HUES48 (cell line): ENCODE measurements around the gene PDLIM7.
A peak's percentile ranks its signal among the peaks of the same experiment; 100 is the strongest.

Experiments
- H3K27ac ChIP-seq: one replicate; pipeline ENCODE4 v1.7.0; 2013; ENCODE audit warnings: low read depth, low read length, inconsistent platforms
- H3K27me3 ChIP-seq: 2 replicates; pipeline ENCODE4 v1.6.1; 2013; ENCODE audit warnings: mild to moderate bottlenecking, low read length; ENCODE audit not compliant: control insufficient read depth, insufficient read depth
- H3K36me3 ChIP-seq: 2 replicates; pipeline ENCODE4 v1.6.1; 2013; ENCODE audit warnings: low read length; ENCODE audit not compliant: control insufficient read depth, insufficient read depth
- H3K4me1 ChIP-seq: 2 replicates; pipeline ENCODE4 v1.6.1; 2013; ENCODE audit warnings: mild to moderate bottlenecking, low read length; ENCODE audit not compliant: control insufficient read depth, insufficient read depth
- H3K4me3 ChIP-seq: 2 replicates; pipeline ENCODE4 v1.5.1; 2013; ENCODE audit warnings: mild to moderate bottlenecking, low read depth, low read length
- H3K9ac ChIP-seq: 2 replicates; pipeline ENCODE4 v1.6.1; 2013; ENCODE audit warnings: mild to moderate bottlenecking, low read depth, low read length, moderate library complexity
- H3K9me3 ChIP-seq: 2 replicates; pipeline ENCODE4 v1.6.1; 2013; ENCODE audit warnings: low read length; ENCODE audit not compliant: control insufficient read depth, insufficient read depth

Gene PDLIM7

GRCh38 chr5:177470759-177471536 lies 26.5 kb downstream of the PDLIM7 start:
- H3K4me3 ChIP-seq, result peak overlapping the region; percentile 96; the same call in 1 of the 2 replicates
- H3K4me1 ChIP-seq, result peaks cover 43% of the 10 kb centered on the region
- no peak overlapping the region for H3K9ac ChIP-seq
- no peaks in the 10 kb centered on the region for H3K27me3 ChIP-seq
- H3K36me3 ChIP-seq, result peaks cover 56% of the 10 kb centered on the region
- H3K27ac ChIP-seq, result peak overlapping the region; percentile 16
- no peaks in the 10 kb centered on the region for H3K9me3 ChIP-seq

GRCh38 chr5:177469750-177470525 lies 27.5 kb downstream of the PDLIM7 start:
- no peaks in the 10 kb centered on the region for H3K27me3 ChIP-seq
- no peak overlapping the region for H3K4me3 ChIP-seq

GRCh38 chr5:177468685-177469628 lies 28.4 kb downstream of the PDLIM7 start:
- Histone ChIP-seq H3K4me3 (no peak overlapping the region), H3K36me3 (peaks cover 66% of the 10 kb centered on the region), H3K27me3 (no peaks in the 10 kb centered on the region), H3K9ac (no peak overlapping the region), H3K4me1 (peaks cover 30% of the 10 kb centered on the region), H3K9me3 (no peaks in the 10 kb centered on the region), H3K27ac (peak overlapping the region; percentile 79)

More at GRCh38 chr5:177469750-177470525, 27.5 kb downstream of the PDLIM7 start:
- H3K36me3 ChIP-seq, result peaks cover 66% of the 10 kb centered on the region
- no peak overlapping the region for H3K9ac ChIP-seq
- H3K27ac ChIP-seq, result peak overlapping the region; percentile 79
- H3K9me3 ChIP-seq, result no peaks in the 10 kb centered on the region
- H3K4me1 ChIP-seq, result peaks cover 38% of the 10 kb centered on the region

- H3K27me3 ChIP-seq, result no peaks in the 10 kb centered on the region
- H3K36me3 ChIP-seq, result peaks cover 72% of the 10 kb centered on the region
- H3K9ac ChIP-seq, result no peak overlapping the region
- peaks cover 28% of the 10 kb centered on the region for H3K4me1 ChIP-seq
- no peaks in the 10 kb centered on the region for H3K9me3 ChIP-seq
- H3K27ac ChIP-seq, result peak overlapping the region; percentile 48
- no peak overlapping the region for H3K4me3 ChIP-seq
Observed at GRCh38 chr5:177468329-177468684, 29.1 kb downstream of the PDLIM7 start.

- Histone ChIP-seq H3K27me3 (no peaks in the 10 kb centered on the region), H3K9me3 (no peaks in the 10 kb centered on the region), H3K9ac (no peak overlapping the region), H3K36me3 (peaks cover 78% of the 10 kb centered on the region), H3K4me1 (peaks cover 28% of the 10 kb centered on the region), H3K27ac (no peak overlapping the region), H3K4me3 (no peak overlapping the region)
Observed at GRCh38 chr5:177467436-177467835, 30.0 kb downstream of the PDLIM7 start.

GRCh38 chr5:177466861-177467260 lies 30.5 kb downstream of the PDLIM7 start:
- H3K4me3 ChIP-seq, result no peak overlapping the region
- peaks cover 25% of the 10 kb centered on the region for H3K4me1 ChIP-seq
- H3K9me3 ChIP-seq, result no peaks in the 10 kb centered on the region
- H3K36me3 ChIP-seq, result peaks cover 77% of the 10 kb centered on the region
- no peak overlapping the region for H3K27ac ChIP-seq
- no peak overlapping the region for H3K9ac ChIP-seq
- H3K27me3 ChIP-seq, result no peaks in the 10 kb centered on the region

GRCh38 chr5:177465044-177465443 lies 32.4 kb downstream of the PDLIM7 start:
- Histone ChIP-seq H3K4me1 (peaks cover 6% of the 10 kb centered on the region; the same call in 1 of the 2 replicates), H3K36me3 (peaks cover 73% of the 10 kb centered on the region), H3K27me3 (no peaks in the 10 kb centered on the region), H3K9ac (no peak overlapping the region), H3K27ac (no peak overlapping the region), H3K4me3 (no peak overlapping the region), H3K9me3 (no peaks in the 10 kb centered on the region)

- H3K27me3 ChIP-seq, result no peaks in the 10 kb centered on the region
- no peak overlapping the region for H3K4me3 ChIP-seq
- no peaks in the 10 kb centered on the region for H3K9me3 ChIP-seq
- H3K27ac ChIP-seq, result peak overlapping the region; percentile 5
- no peak overlapping the region for H3K9ac ChIP-seq
- H3K36me3 ChIP-seq, result peaks cover 77% of the 10 kb centered on the region
- H3K4me1 ChIP-seq, result peaks cover 3% of the 10 kb centered on the region
Observed at GRCh38 chr5:177462021-177462670, 35.3 kb downstream of the PDLIM7 start.

- H3K9me3 ChIP-seq, result no peaks in the 10 kb centered on the region
- H3K9ac ChIP-seq, result no peak overlapping the region
- peaks cover 62% of the 10 kb centered on the region for H3K36me3 ChIP-seq
- H3K27me3 ChIP-seq, result no peaks in the 10 kb centered on the region
- no peak overlapping the region for H3K4me3 ChIP-seq
- H3K27ac ChIP-seq, result peak overlapping the region; percentile 10
- peaks cover 10% of the 10 kb centered on the region for H3K4me1 ChIP-seq
Observed at GRCh38 chr5:177459819-177460628, 37.4 kb downstream of the PDLIM7 start.
